K562 (cell line): ENCODE measurements around the gene FADD. TPM values are rescaled to one million over a fixed set of nuclear protein-coding genes. Genes with fewer than 3 reads are reported as not detected.

ENCODE experiments used
- ATAC-seq: fragments of 200-7000 bp; cut with Tn5 transposase; 3 replicates; pipeline ENCODE4 v1.9.1; 2020; ENCODE audit warnings: moderate library complexity
- BruUV-seq: library from RNA; stranded (reverse); fragments of 400-500 nt; replicated peaks from 2 replicates; lab custom pipeline; 2021; lab: Mats Ljungman, UMichigan
- CTCF ChIA-PET: fragments of 300-600 bp; formaldehyde crosslinking; extraction: SDS; loops from one replicate; lab custom pipeline; 2021; ENCODE audit warnings: low intra/inter-chr PET ratio; lab: Yijun Ruan, JAX
- POLR2A ChIA-PET: fragments of 300-600, 350-650 bp; sonication (Branson Sonifier 250); formaldehyde crosslinking; extraction: SDS; loops from one replicate; lab custom pipeline; 2021; ENCODE audit warnings: antibody characterized with exemption, inconsistent platforms; lab: Yijun Ruan, JAX
- DNase-seq, 4 experiments: peaks; one replicate each; pipeline versions ENCODE4 v3.0.0 to v3.0.0-alpha.2; 2011 to 2018; ENCODE audit warnings: low spot score in 3 of 4, mixed read lengths in 3 of 4; ENCODE audit errors: extremely low read depth in 1 of 4
- FAIRE-seq: peaks from 2 replicates; lab custom pipeline; 2011; peaks lifted over from hg19 to GRCh38; lab: Jason Lieb, UNC
- H2AFZ ChIP-seq: 2 replicates; pipeline ENCODE4 v1.6.0; 2011; ENCODE audit warnings: low read depth, low read length, control low read depth, inconsistent platforms
- H3K27ac ChIP-seq: fragments of 200-600 bp; 3 replicates; pipeline ENCODE4 v1.8.0; 2011; ENCODE audit warnings: low read depth, mild to moderate bottlenecking, control low read depth, inconsistent platforms, low read length, moderate library complexity, mixed read lengths; ENCODE audit errors: extremely low read depth
- H3K27me3 ChIP-seq, 2 experiments: fragments of 300-600 bp in 1 of 2; 2 replicates in 1 of 2; 3 replicates in 1 of 2; pipeline versions ENCODE4 v1.6.0 to v1.8.0; 2011; ENCODE audit warnings: inconsistent platforms in 2 of 2, low read length in 2 of 2, mild to moderate bottlenecking in 1 of 2, mixed read lengths in 1 of 2, moderate library complexity in 1 of 2; ENCODE audit not compliant: control insufficient read depth in 2 of 2, insufficient read depth in 2 of 2
- H3K36me3 ChIP-seq: fragments of 300-600 bp; 3 replicates; pipeline ENCODE4 v1.8.0; 2011; ENCODE audit warnings: mild to moderate bottlenecking, low read length, inconsistent platforms; ENCODE audit not compliant: control insufficient read depth, insufficient read depth
- H3K4me1 ChIP-seq, 2 experiments: fragments of 200-600 bp in 1 of 2; replicated peaks in 1 of 2; 2 replicates in 1 of 2; 3 replicates in 1 of 2; pipeline versions ENCODE4 v1.5.1 to v1.8.0; 2011; ENCODE audit warnings: inconsistent platforms in 2 of 2, low read length in 2 of 2, mild to moderate bottlenecking in 1 of 2, mixed read lengths in 1 of 2, moderate library complexity in 1 of 2; ENCODE audit not compliant: control insufficient read depth in 2 of 2, insufficient read depth in 2 of 2
- H3K4me2 ChIP-seq: 2 replicates; pipeline ENCODE4 v1.6.1; 2011; ENCODE audit warnings: low read length, control low read depth, inconsistent platforms, mixed read lengths; ENCODE audit not compliant: insufficient read depth
- H3K4me3 ChIP-seq: fragments of 200-600 bp; sonication (generic), shearing (Covaris generic); 2 replicates; pipeline ENCODE4 v1.5.1; 2016; ENCODE audit warnings: control low read depth, inconsistent platforms
- H3K79me2 ChIP-seq: fragments of 200-600 bp; 3 replicates; pipeline ENCODE4 v1.8.0; 2011; ENCODE audit warnings: low read length, inconsistent platforms; ENCODE audit not compliant: control insufficient read depth, insufficient read depth
- H3K9ac ChIP-seq, 2 experiments: 2 replicates each; pipeline versions ENCODE4 v1.6.0 to v1.6.1; 2011; ENCODE audit warnings: low read depth in 2 of 2, low read length in 2 of 2, control low read depth in 1 of 2, inconsistent platforms in 1 of 2, mild to moderate bottlenecking in 1 of 2, mixed read lengths in 1 of 2; ENCODE audit not compliant: insufficient read depth in 1 of 2
- H3K9me1 ChIP-seq: one replicate; pipeline ENCODE4 v1.6.0; 2011; ENCODE audit warnings: inconsistent platforms, mild to moderate bottlenecking, low read length, moderate library complexity; ENCODE audit not compliant: control insufficient read depth, insufficient read depth
- H3K9me3 ChIP-seq: replicated peaks from 2 replicates; pipeline ENCODE4 v1.5.1; 2011; ENCODE audit warnings: low read depth, low read length, inconsistent platforms; ENCODE audit not compliant: control insufficient read depth, insufficient read depth
- H4K20me1 ChIP-seq: replicated peaks from 2 replicates; pipeline ENCODE4 v1.6.1; 2011; ENCODE audit warnings: low read length, inconsistent platforms, mixed read lengths; ENCODE audit not compliant: control insufficient read depth, insufficient read depth
- CBX1 ChIP-seq: sonication (generic); IDR thresholded peaks from 2 replicates; pipeline ENCODE4 v1.6.1; 2016; ENCODE audit warnings: antibody characterized with exemption, low read depth, mild to moderate bottlenecking
- CHCHD3 ChIP-seq: fragments of 250-450 bp; sonication (Bioruptor Pico); IDR thresholded peaks from 2 replicates; pipeline ENCODE4 v2.1.2; 2022; ENCODE audit warnings: mild to moderate bottlenecking
- DPF2 ChIP-seq: fragments of 450-650 bp; IDR thresholded peaks from 2 replicates; pipeline ENCODE4 v1.6.1; 2016
- GABPB2 ChIP-seq: fragments of 250-450 bp; sonication (Bioruptor Pico); conservative IDR thresholded peaks from 2 replicates; pipeline ENCODE4 v1.5.1; 2021; ENCODE audit warnings: mild to moderate bottlenecking
- HMGN3 ChIP-seq: IDR thresholded peaks from 2 replicates; pipeline ENCODE4 v1.6.1; 2011; ENCODE audit warnings: borderline replicate concordance, low read depth, mild to moderate bottlenecking, mixed read lengths, low read length; ENCODE audit not compliant: insufficient read length; ENCODE audit errors: extremely low read depth
- MCM7 ChIP-seq, 2 experiments: fragments of 450-650 bp; IDR thresholded peaks; 2 replicates each; pipeline ENCODE4 v1.6.1; 2016 to 2018
- PHF8 ChIP-seq: fragments of 200-600 bp; sonication (generic); IDR thresholded peaks from 2 replicates; pipeline ENCODE4 v1.6.1; 2012; ENCODE audit warnings: mixed run types, mild to moderate bottlenecking, inconsistent platforms, low read length, moderate library complexity, borderline replicate concordance
- POLR2H ChIP-seq: IDR thresholded peaks from 2 replicates; pipeline ENCODE4 v1.6.1; 2016; ENCODE audit warnings: missing genetic modification characterization, low read depth, mild to moderate bottlenecking, control low read depth, missing compliant biosample characterization, moderate library complexity
- RBM14 ChIP-seq: fragments of 200-400 bp; formaldehyde crosslinking; IDR thresholded peaks from 2 replicates; pipeline ENCODE4 v1.6.1; 2018; ENCODE audit warnings: low read depth, mild to moderate bottlenecking, low read length, moderate library complexity, borderline replicate concordance; ENCODE audit not compliant: insufficient read depth
- ZKSCAN3 ChIP-seq: fragments of 250-450 bp; sonication (Bioruptor Pico); IDR thresholded peaks from 2 replicates; pipeline ENCODE4 v1.4.0; 2020
- ZNF134 ChIP-seq: fragments of 250-450 bp; sonication (Bioruptor Pico); conservative IDR thresholded peaks from 2 replicates; pipeline ENCODE4 v1.4.0; 2020
- ZNF140 ChIP-seq: fragments of 250-450 bp; sonication (Bioruptor Pico); IDR thresholded peaks from 2 replicates; pipeline ENCODE4 v1.8.0; 2021; ENCODE audit warnings: moderate library complexity, mild to moderate bottlenecking, inconsistent platforms
- ZNF57 ChIP-seq: fragments of 450-650 bp; formaldehyde crosslinking; IDR thresholded peaks from 2 replicates; pipeline ENCODE4 v1.4.0; 2020; ENCODE audit warnings: mild to moderate bottlenecking, moderate library complexity
- ZNF717 ChIP-seq: fragments of 250-450 bp; sonication (Bioruptor Pico); IDR thresholded peaks from 2 replicates; pipeline ENCODE4 v1.5.0; 2021
- ZNF830 ChIP-seq: fragments of 250-450 bp; sonication (Bioruptor Pico); IDR thresholded peaks from 2 replicates; pipeline ENCODE4 v1.5.0; 2021; ENCODE audit warnings: mild to moderate bottlenecking
- WGBS: fragments of 100-300 bp; shearing (Covaris generic); methylation state at CpG from one replicate; pipeline ENCODE4 v1.1.6; 2016; ENCODE audit warnings: low coverage, mixed read lengths; ENCODE audit not compliant: insufficient coverage; ENCODE audit errors: missing lambda C conversion rate; 5-methylcytosine and 5-hydroxymethylcytosine counted together
- in situ Hi-C: fragments of 300-500 bp; cut with MboI; formaldehyde crosslinking; loops from 4 replicates; pipeline ENCODE4 v1.15.0; 2018; ENCODE audit warnings: inconsistent platforms, mixed read lengths
- intact Hi-C: fragments of 100-400 bp; cut with micrococcal nuclease; formaldehyde crosslinking; loops from 2 replicates; pipeline ENCODE4 v1.14.2; 2022
- polyA plus RNA-seq, 8 experiments: library from polyadenylated mRNA; depleted of rRNA in 4 of 8; stranded (reverse) in 5 of 8; unstranded in 3 of 8; fragments of >200 nt; fragmentation: Nextera tagmentation in 2 of 8; fragmentation: Illumina TruSeq in 1 of 8; extraction: Ambion mirVana in 2 of 8; extraction: Trizol in 1 of 8; gene quantifications; 2 replicates each; pipeline versions ENCODE4 v1.2.1 to v1.2.3, GENCODE V29; 2011 to 2014; ENCODE audit warnings: inconsistent platforms in 1 of 8, missing spikeins in 1 of 8
- total RNA-seq, 7 experiments: library from RNA; depleted of rRNA in 6 of 7; stranded (reverse); fragments of >200 nt in 6 of 7; fragmentation: Illumina TruSeq in 2 of 7; extraction: Trizol in 2 of 7; gene quantifications; 2 replicates each; pipeline versions ENCODE4 v1.2.1 to v1.2.3, GENCODE V29; 2011 to 2021; ENCODE audit warnings: low replicate concordance in 1 of 7
- TF ChIP-seq, protein P1 (sequence below): fragments of 200-400 bp; formaldehyde crosslinking; IDR thresholded peaks from 2 replicates; pipeline ENCODE4 v1.6.1; 2017; ENCODE audit warnings: mild to moderate bottlenecking, low read depth, low read length, moderate library complexity
- TF ChIP-seq, protein P2 (sequence below): sonication (generic); formaldehyde crosslinking; IDR thresholded peaks from 2 replicates; pipeline ENCODE4 v1.8.0; 2022; ENCODE audit warnings: mild to moderate bottlenecking, missing genetic modification reagents
- TF ChIP-seq, protein P3 (sequence below): sonication (generic); formaldehyde crosslinking; IDR thresholded peaks from 2 replicates; pipeline ENCODE4 v1.9.0; 2022; ENCODE audit warnings: mild to moderate bottlenecking, missing genetic modification reagents

Gene FADD
- total and polyA plus RNA-seq, 9 of the 15 experiments (the other 6 are each of a cell fraction or from before 2014, with no cell fraction given), result 0.29 to 26.9 (median 20.4) TPM

DNA sequence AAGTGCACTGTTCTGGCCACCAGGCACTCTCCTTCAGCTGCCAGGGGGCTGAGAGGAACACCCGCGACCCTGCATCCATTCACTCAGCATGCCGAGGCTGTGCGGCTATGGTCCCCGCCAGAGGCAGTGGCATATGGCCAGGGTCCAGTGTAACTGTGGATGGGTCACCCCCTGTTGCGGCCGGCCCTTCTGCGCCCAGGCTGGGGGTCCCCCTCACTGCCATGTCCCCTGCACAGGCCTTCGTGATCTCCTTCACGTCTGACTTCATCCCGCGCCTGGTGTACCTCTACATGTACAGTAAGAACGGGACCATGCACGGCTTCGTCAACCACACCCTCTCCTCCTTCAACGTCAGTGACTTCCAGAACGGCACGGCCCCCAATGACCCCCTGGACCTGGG is 20.8 kb upstream of the FADD start:
- intact Hi-C loops, result no loop called here
- in situ Hi-C loops, result loop anchor here (5.0 to 10.0 kb wide), 2 partner anchors 90 to 467 kb away; no protein-coding TSS in a partner anchor
- no peak overlapping the region for H2AFZ ChIP-seq
- ChIA-PET POLR2A (interaction anchor here (0.8 kb wide), 1 partner anchor 259 kb away, joined by 5 read pairs; no protein-coding TSS in a partner anchor), CTCF (no interaction called here)
- H4K20me1 ChIP-seq, result peaks cover 9% of the 10 kb centered on the region; the same call in 1 of the 2 replicates
- ATAC-seq (no peak), DNase-seq (no peak), FAIRE-seq (no peak)
- peak overlapping the region in 1 of 2 experiments; percentile 35; a peak in 1 of 4 replicates for H3K9ac ChIP-seq
- no peak overlapping the region for H3K4me3 ChIP-seq
- no TSS peak for BruUV-seq
- 0% methylated on average over 16 of the region's 18 CpGs for WGBS
- H3K4me2 ChIP-seq, result no peak overlapping the region
- H3K9me3 ChIP-seq, result no peaks in the 10 kb centered on the region
- H3K4me1 ChIP-seq, result peaks cover 0 to 12% of the 10 kb centered on the region in 2 experiments; a peak in 2 of 5 replicates
- no peak for TF ChIP-seq PHF8
- TF ChIP-seq, protein P1, sequence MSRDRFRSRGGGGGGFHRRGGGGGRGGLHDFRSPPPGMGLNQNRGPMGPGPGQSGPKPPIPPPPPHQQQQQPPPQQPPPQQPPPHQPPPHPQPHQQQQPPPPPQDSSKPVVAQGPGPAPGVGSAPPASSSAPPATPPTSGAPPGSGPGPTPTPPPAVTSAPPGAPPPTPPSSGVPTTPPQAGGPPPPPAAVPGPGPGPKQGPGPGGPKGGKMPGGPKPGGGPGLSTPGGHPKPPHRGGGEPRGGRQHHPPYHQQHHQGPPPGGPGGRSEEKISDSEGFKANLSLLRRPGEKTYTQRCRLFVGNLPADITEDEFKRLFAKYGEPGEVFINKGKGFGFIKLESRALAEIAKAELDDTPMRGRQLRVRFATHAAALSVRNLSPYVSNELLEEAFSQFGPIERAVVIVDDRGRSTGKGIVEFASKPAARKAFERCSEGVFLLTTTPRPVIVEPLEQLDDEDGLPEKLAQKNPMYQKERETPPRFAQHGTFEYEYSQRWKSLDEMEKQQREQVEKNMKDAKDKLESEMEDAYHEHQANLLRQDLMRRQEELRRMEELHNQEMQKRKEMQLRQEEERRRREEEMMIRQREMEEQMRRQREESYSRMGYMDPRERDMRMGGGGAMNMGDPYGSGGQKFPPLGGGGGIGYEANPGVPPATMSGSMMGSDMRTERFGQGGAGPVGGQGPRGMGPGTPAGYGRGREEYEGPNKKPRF, result no peak
- no peak for TF ChIP-seq POLR2H (tag)
- no peak for TF ChIP-seq DPF2
- no peak for TF ChIP-seq GABPB2 (CRISPR knock-in tag)
- TF ChIP-seq ZNF830, result no peak
- TF ChIP-seq ZNF134 (CRISPR knock-in tag), result no peak
- TF ChIP-seq RBM14, result no peak
- no peak for TF ChIP-seq HMGN3
- TF ChIP-seq, protein P2, sequence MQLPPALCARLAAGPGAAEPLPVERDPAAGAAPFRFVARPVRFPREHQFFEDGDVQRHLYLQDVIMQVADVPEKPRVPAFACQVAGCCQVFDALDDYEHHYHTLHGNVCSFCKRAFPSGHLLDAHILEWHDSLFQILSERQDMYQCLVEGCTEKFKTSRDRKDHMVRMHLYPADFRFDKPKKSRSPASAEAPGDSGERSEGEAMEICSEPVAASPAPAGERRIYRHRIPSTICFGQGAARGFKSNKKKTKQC (CRISPR knock-in tag), result no peak
- TF ChIP-seq ZNF717 (CRISPR knock-in tag), result no peak
- no peak for TF ChIP-seq CBX1
- TF ChIP-seq ZKSCAN3 (CRISPR knock-in tag), result no peak
- TF ChIP-seq CHCHD3 (CRISPR knock-in tag), result no peak
- TF ChIP-seq, protein P3, sequence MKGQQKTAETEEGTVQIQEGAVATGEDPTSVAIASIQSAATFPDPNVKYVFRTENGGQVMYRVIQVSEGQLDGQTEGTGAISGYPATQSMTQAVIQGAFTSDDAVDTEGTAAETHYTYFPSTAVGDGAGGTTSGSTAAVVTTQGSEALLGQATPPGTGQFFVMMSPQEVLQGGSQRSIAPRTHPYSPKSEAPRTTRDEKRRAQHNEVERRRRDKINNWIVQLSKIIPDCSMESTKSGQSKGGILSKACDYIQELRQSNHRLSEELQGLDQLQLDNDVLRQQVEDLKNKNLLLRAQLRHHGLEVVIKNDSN, result no peak
- TF ChIP-seq ZNF140 (CRISPR knock-in tag), result no peak
- no peak for TF ChIP-seq MCM7 (IDR thresholded peaks at IDR 0.05)
- TF ChIP-seq ZNF57 (CRISPR knock-in tag), result no peak
- no peaks in the 10 kb centered on the region for H3K36me3 ChIP-seq
- no peaks in the 10 kb centered on the region for H3K79me2 ChIP-seq
- H3K27ac ChIP-seq, result no peak overlapping the region
- H3K27me3 ChIP-seq, result peaks cover 38 to 87% of the 10 kb centered on the region in 2 experiments; a peak in 4 of 5 replicates
- H3K9me1 ChIP-seq, result no peaks in the 10 kb centered on the region
